GM19452 (cell line): ENCODE measurements around the gene MCL1.
"Not testable (repeated sequence)": the region's sequence is repeated elsewhere in the genome, so short reads cannot be mapped to it uniquely, and the experiment has no call there.

Source experiments
- ATAC-seq: cut with Tn5 transposase; IDR thresholded peaks from one replicate; pipeline ENCODE4 v1.9.1; 2021; ENCODE audit not compliant: unreplicated experiment

Gene MCL1

DNA sequence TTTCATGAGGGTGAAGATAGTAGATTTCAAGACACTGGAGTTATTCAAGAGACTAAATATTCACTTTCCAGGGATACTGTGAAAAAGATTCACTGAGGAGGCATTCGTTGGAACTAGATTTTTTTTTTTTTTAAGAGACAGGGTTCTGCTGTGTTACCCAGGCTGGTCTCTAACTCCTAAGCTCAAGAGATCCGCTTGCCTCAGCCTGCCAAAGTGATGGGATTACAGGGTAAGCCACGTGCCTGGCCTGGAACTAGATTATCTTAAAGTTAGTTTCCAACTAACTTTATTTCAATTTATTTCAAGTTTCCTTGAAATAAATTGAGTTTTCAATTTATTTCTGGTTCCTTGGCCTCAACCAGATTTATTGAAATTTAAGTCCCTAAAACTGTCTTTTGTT is 24.3 kb upstream of the MCL1 start:
- ATAC-seq: no peak

DNA sequence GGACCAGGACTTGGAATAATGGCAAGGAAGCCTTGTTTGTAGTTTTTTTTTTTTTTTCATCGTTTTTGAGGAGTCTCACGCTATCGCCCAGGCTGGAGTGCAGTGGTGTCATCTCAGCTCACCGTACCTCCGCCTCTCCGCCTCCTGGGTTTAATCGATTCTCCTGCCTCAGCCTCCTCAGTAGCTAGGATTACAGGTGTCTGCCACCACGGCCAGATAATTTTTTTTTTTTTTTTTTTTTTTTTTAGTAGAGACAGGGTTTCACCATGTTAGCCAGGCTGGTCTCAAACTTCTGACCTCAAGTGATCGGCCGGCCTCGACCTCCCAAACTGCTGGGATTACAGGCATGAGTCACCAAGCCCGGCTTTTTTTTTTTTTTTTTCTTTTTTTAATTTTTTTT is 23.0 kb upstream of the MCL1 start:
- ATAC-seq: not testable (repeated sequence)

DNA sequence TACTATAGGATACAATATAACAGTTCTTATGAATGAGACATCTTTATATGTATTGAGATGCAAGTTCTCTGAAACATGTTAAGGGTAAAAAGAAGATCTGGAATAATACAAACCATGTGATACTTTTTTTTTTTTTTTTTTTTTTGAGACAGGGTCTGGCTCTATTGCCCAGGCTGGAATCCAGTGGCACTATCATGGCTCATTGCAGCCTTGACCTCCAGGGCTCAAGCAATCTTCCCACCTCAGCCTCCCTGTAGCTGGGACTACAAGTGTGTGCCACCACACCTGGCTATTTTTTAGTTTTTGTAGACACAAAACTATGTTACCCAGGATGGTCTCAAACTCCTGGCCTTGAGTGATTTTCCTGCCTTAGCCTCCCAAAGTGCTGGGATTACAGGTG is 22.1 kb upstream of the MCL1 start:
- ATAC-seq: no peak

DNA sequence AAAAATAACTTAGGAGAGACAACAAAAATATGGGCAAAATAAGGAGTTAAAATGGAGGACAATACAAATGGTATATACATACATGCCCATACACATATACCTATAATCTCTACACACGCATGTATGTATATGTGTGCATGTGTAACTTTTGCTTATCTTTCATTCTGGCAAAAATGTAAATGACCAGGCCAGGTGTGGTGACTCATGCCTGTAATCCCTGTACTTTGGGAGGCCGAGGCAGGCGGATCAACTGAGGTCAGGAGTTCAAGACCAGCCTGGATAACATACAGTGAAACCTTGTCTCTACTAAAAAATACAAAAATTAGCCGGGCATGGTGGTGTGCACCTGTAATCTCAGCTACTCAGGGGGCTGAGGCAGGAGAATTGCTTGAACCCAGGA is 18.9 kb upstream of the MCL1 start:
- not testable (repeated sequence) for ATAC-seq

DNA sequence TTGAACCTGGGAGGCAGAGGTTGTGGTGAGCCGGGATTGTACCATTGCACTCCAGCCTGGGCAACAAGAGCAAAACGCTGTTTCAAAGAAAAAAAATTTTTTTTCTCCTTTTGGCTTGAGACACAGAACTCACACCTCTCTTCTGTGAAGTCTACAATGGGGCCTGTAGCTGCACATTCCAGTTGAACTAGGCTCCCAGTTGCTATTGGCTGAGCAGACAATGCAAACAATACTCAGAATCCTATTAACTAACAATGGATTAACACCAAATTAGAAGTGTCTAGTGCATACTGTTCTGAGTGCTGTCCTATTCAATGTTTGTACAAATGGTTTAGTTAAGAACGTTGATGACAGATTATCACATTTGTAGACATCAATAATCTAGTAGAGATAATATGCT is 17.6 kb upstream of the MCL1 start:
- ATAC-seq: no peak

DNA sequence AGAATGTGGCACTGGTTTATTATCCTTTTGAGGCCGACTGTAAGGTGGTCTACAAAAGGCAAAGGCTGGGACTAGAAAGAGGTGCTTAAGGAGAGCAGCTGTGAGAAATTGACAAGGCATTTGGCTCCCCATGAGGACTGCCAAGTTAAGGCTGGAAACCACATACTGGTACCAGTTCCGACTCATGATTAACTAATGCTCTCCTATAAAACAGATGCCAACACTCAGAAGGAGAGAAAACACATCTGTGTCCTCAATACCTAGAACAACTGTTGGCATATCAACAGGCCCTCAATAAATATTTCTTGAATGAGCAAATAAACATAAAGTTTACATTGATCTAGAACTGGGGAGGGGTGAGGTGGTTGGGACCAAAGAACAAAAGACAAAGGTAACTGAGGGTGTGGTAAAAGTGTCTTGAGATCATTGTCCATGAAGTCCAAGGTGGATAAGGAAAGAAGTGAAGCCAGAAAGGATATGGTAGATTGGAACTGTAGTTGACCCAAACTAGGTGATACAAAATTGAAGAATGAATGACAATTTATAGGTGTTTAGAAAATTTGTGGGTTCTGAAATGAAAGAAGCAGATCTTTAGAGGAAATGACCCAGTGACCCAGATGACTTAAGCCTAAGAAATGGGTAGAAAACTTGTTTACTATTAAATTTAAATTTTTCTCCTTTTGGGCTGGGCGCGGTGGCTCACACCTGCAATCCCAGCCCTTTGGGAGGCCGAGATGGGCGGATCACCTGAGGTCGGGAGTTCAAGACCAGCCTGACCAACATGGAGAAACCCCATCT is 16.9 kb upstream of the MCL1 start:
- ATAC-seq: no peak

DNA sequence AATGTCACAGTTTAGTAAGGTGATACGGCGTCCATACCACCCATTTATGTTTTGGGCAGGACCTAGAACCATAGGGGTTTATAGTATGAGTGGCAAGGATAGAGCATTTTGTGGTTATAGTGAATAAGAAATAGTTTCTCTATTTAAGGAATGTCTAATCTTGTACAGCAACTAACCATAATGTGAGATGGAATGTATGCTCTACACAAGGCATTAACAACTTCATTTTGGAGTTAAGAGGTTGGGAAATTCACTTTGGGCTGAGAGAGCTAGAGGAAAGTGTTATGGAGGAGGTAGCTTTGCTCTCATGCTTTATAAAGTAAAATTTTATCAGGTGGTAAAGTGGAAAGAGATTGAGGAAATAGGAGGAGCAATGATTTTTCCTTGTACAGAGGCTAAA is 3.0 kb upstream of the MCL1 start:
- no peak for ATAC-seq

DNA sequence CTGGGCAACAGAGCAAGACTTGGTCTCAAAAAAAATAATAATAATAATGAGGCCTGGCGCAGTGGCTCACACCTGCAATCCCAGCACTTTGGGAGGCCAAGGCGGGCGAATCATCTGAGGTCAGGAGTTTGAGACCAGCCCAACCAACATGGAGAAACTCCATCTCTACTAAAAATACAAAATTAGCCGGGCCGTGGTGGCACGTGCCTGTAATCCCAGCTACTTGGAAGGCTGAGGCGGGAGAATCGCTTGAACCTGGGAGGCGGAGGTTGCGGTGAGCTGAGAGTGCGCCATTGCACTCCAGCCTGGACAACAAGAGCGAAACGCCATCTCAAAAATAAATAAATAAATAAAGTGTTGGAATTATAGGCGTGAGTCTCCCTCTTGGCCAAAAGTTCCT is 2.6 kb upstream of the MCL1 start:
- ATAC-seq: not testable (repeated sequence)

DNA sequence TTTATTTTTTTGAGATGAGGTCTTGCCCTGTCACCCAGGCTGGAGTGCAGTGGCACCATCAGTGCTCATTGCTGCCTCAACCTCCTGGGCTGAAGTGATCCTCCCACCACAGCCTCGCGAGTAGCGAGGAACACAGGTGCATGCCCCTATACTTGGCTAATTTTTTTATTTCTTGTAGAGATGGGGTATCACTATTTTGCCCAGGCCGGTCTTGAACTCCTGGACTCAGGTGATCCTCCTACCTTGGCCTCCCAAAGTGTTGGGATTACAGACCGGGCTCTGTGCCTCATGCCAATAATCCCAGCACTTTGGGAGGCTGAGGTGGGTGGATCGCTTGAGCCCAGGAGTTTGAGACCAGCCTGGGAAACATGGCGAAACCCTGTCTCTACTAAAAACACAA is 2.0 kb upstream of the MCL1 start:
- not testable (repeated sequence) for ATAC-seq

DNA sequence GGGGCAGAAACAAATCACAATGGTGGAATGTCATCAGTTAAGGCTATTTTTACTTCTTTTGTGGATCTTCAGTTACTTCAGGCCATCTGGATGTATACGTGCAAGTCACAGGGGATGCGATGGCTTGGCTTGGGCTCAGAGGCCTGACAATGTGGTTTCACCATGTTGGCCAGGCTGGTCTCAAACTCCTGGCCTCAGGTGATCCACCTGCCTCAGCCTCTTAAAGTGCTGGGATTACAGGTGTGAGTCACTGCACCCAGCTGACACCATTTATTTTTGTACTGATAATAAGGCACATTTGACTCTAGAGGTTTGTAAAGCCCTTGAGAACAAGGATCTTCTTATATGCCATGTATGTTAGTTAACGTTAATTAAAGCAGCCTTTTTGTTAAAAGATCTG is 1.6 kb upstream of the MCL1 start:
- ATAC-seq: not testable (repeated sequence)

DNA sequence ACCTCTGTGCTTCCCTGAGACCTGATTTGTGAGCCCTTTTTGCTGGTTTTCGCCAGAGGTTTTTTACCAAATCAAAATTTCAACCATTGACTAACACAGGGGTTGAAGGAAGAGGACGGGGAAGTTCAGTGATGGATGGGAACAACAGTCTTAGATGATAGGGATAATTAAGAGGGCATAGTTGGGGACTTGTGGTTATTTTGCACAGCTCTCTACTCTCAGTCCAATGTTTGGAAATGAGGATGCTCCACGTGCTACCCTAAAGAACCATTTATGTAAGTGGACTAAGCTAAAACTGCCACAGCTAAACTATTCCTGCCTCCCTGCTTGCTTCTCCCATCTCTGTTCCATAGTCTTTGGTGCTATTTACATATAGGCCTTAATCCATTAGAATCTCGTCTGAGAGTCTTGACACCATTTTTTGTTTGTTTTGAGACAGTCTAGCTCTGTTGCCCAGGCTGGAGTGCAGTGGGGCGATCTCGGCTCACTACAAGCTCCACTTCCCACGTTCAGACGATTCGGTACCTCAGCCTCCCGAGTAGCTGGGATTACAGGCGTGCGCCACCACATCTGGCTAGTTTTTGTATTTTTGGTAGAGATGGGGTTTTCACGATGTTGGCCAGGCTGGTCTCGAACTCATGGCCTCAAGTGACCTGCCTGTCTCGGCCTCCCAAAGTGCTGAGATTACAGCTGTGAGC is 684 bp upstream of the MCL1 start:
- ATAC-seq: no peak

DNA sequence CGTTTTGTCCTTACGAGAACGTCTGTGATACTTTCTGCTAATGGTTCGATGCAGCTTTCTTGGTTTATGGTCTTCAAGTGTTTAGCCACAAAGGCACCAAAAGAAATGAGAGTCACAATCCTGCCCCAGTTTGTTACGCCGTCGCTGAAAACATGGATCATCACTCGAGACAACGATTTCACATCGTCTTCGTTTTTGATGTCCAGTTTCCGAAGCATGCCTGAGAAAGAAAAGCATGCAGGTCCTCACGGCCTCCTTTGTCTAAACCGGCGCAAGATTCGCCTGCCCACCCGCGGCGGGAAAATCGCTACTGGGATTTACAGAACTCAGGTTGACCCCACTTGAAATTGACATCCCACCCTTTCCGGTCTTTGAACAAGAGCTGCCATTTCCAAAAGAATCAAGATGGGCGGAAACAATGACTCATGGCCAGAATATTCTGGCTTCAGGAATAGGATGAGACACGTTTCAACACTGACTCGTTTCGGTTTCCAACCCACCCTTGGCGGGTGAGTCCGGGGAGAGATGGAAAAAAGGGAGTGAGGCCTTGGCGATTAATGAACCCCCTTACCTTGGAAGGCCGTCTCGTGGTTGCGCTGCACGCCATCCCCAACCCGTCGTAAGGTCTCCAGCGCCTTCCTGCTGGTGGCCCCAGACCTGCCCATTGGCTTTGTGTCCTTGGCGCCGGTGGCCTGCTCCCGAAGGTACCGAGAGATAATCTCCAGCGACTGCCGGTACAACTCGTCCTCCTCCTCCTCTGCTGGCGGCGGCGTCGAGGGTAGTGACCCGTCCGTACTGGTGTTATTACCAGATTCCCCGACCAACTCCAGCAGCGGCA is 919 bp downstream of the MCL1 start:
- ATAC-seq: no peak

DNA sequence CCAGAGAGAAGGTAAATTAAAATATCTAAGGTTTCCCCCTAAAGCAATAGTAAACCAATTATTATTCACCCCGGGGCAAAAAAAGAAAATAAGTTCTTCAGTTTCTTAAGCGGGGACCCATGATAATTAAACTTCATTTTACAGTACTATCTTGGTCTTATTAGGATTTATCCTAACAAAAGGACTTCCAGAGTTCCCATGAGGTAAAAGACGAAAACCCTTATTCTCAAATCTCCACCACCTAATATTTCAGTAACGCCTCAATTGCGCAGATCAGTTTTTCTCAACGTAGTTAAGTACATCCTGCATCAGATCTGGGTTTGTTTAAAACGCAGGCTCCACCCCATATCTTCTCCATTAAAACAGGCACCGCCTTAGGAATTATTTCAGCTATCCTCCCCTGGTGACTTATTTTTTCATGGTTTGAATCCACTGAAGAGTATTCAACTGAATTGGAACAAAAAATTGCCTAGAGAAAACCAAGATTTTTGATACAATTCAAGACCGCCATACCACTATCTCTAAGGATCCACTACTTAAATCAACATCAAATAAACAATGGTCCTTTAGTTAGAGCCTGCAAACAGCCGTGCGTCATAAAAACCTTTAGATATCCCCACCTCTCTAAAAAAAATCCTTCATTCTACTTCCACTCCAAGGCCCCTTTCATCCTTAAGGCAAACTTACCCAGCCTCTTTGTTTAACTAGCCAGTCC is 1.7 kb downstream of the MCL1 start:
- ATAC-seq: no peak

DNA sequence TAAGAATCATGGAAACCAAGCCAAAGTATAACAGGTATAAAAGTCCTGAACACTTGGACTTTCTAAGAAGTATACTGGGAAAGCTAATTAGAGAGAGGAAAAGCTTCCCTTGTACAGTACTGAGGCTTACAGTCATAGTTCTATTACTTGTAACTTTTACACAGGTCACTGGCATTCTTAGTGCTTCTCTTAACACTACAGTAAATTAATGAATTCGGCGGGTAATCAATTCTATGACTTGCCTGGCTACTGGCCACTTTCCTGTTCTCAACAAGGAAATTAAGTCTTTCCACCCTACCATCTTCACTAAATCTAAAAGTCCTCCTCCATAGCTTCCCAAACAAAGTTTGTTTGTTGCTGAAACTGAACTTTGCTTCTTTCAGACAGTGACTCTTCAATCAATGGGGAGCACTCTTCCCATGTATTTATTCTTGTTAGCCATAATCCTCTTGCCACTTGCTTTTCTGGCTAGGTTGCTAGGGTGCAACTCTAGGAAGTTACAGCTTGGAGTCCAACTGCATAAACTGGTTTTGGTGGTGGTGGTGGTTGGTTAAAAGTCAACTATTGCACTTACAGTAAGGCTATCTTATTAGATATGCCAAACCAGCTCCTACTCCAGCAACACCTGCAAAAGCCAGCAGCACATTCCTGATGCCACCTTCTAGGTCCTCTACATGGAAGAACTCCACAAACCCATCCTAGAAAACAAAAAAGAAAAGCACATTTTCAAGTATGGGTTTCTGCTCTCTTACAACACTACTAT is 2.4 kb downstream of the MCL1 start:
- no peak for ATAC-seq

DNA sequence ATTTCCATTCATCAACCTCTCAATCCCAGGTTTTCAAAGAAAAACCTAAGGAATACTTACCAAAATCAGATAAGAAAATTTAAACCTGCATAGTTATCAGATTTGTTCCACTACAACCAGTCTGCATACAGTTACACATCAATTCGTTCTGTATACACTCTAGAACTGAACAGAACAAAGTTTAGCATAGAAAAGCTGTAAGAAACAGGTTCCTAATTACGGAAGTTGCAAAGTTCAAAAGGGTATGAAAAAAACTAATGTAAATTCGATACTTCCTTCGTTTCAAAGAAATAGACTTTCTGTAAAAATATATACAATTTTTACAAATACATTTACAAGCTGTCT is 3.1 kb downstream of the MCL1 start:
- no peak for ATAC-seq

DNA sequence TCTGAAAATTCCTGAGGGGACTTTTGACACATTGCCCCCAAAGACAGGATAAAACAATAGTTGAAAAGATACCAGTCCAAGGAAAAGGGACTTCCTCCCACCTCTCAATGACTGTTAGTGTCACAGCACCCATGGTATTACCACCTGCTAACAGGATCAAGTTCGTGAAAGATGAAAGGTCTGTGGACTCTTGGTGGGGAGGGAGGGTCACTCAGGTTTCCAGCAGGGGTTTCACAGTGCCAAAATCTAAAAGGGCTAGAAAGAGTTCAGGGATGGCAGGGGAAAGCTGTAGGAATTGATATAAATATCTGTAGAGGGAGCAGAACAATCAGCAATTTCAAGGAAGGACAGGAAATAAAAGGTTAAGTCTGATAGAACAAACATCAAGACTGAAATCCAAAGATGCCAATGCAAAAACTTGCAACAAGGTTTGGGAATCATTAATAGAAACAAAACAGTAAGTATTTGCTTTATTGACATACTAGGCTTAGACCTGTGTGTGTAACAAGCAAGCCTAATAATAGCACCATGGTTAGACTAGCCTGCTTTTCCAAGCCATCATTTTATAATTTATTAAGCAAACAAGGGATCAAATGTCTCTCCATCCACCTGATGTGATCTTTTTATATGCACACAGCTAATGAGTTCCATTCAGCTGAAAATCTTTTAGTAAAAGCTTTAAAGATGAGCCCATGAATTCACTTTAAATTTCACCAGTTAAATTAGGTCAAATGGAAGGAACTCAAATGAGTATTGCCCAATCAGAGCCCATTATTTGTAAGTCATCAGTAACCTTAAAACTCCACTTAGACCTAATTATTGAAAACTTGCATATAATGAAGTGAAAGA is 3.7 kb downstream of the MCL1 start:
- ATAC-seq: no peak

DNA sequence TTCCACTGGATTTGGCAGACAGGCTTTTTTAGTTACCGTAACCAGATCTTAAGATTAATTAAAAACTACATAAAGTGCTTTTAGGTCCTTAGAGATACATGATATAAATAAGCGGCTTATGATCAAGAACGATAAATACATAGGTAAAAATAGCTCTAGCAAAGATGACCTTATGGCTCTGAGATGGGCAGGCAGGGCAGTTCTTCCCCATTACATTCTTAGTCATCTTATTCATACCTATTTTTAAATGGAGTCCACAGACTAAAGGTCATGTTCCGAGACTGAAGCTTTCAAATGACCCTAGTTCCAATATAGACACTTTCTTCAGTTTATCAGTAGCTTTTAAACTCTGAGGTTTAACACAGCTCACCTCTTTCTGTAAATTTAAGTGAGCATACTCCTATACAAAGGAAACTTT is 4.3 kb downstream of the MCL1 start:
- no peak for ATAC-seq

DNA sequence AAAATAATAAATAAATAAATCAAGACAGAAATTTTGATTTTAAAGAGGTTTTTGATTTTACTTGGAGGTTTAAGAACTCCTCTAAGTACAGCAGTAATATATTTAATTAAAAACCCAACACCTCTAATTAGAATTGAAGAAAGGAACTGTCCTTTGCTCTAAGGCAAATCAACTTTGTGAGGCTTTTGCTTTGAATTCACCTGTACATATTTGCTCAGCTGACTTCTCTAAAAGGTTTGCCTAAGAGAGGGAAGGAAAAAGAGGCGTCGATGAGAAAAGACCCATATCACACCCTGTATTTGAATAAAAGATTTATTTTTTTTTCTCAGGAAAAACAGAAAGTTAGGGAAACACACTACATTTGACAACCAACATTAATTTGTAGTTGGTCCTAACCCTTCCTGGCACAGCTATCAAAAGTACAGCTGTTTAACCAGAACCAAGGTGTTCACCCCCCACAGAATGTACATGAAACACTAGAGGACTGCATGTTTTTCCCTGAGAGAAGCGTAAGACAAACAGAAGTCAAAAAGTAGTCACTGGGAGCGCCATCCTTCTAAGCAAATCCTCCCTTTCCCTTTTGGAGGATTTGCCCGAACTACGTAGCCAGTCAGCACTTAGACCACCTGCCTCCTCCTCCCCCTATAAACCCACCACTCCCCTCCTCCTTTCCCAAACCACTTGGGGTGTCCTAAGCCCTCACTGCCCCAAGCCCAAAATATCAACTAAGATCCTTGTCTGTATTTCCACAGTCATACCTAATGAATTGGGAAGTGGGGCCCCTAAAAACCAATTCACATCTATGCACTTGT is 4.9 kb downstream of the MCL1 start:
- ATAC-seq: no peak

DNA sequence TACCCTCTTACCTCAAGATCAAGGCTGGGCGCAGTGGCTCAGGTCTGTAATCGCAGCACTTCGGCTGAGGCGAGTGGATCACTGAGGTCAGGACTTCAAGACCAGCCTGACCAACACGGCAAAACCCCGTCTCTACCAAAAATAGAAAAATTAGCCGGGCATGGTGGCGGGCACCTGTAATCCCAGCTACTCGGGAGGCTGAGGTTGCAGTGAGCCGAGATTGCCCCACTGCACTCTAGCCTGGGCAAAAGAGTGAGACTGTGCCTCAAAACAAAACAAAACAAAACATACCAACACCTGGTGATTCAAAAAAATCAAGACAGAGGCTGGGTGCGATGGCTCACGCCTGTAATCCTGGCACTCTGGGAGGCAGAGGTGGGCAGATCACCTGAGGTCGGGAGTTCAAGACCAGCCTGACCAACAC is 5.8 kb downstream of the MCL1 start:
- not testable (repeated sequence) for ATAC-seq
